ENCODE measurements around the gene PAIP1. TPM values are rescaled to one million over a fixed set of nuclear protein-coding genes. Genes with fewer than 3 reads are reported as not detected.

Gene PAIP1
- total and polyA plus RNA-seq, 2 experiments from 2014 or later = 123 to 131 TPM

DNA sequence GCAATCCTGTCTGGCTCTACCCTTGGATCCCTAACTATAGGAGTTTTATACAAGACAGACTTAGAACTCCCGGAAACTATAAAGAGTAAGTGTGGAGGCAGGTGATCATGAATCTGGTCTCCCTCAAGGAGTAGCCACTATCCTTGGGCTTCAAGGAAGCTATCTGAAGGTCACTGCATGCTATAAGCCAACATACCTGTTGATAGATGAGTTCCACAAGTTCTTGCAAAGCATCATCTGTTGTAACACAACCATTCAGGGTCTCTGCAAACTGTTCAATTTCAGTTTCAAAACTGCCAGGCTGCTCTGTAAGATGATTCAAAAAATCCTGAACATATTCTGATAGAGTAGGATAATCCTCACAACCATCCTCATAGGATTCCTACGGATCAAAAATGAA, 9.3 kb downstream of the PAIP1 start:
- TF ChIP-seq, protein P1, sequence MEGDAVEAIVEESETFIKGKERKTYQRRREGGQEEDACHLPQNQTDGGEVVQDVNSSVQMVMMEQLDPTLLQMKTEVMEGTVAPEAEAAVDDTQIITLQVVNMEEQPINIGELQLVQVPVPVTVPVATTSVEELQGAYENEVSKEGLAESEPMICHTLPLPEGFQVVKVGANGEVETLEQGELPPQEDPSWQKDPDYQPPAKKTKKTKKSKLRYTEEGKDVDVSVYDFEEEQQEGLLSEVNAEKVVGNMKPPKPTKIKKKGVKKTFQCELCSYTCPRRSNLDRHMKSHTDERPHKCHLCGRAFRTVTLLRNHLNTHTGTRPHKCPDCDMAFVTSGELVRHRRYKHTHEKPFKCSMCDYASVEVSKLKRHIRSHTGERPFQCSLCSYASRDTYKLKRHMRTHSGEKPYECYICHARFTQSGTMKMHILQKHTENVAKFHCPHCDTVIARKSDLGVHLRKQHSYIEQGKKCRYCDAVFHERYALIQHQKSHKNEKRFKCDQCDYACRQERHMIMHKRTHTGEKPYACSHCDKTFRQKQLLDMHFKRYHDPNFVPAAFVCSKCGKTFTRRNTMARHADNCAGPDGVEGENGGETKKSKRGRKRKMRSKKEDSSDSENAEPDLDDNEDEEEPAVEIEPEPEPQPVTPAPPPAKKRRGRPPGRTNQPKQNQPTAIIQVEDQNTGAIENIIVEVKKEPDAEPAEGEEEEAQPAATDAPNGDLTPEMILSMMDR (IDR thresholded peaks at IDR 0.05; ENCODE audit: poor library complexity) = no peak
- TF ChIP-seq EZH2phosphoT487 (IDR thresholded peaks at IDR 0.05; ENCODE audit: low read depth, severe bottlenecking, unreplicated experiment) (no peak), EZH2 (IDR thresholded peaks at IDR 0.05; ENCODE audit: borderline replicate concordance) (no peak)
- WGBS (ENCODE audit: low lambda C conversion rate, missing lambda C conversion rate) = 96% methylated on average over 2 of the region's 2 CpGs
- H3K4me2 ChIP-seq = no peak overlapping the region
- H3K79me2 ChIP-seq = peaks cover 85% of the 10 kb centered on the region
- no peaks in the 10 kb centered on the region for H3K36me3 ChIP-seq (replicated peaks; ENCODE audit: insufficient read depth, low read depth)
- DNase-seq (ENCODE audit: low spot score) = no peak
- H2AFZ ChIP-seq = no peak overlapping the region
- H3K27ac ChIP-seq = no peak overlapping the region
- no peak overlapping the region for H3K4me3 ChIP-seq
- H3K4me1 ChIP-seq (ENCODE audit: insufficient read depth) = peaks cover 7% of the 10 kb centered on the region
- H4K20me1 ChIP-seq (ENCODE audit: insufficient read depth, poor library complexity, severe bottlenecking) = peaks cover 75% of the 10 kb centered on the region
- no peaks in the 10 kb centered on the region for H3K9me3 ChIP-seq (ENCODE audit: low read depth)
- no peaks in the 10 kb centered on the region for H3K9me2 ChIP-seq (replicated peaks; ENCODE audit: insufficient read depth)
- H3K27me3 ChIP-seq = no peaks in the 10 kb centered on the region

DNA sequence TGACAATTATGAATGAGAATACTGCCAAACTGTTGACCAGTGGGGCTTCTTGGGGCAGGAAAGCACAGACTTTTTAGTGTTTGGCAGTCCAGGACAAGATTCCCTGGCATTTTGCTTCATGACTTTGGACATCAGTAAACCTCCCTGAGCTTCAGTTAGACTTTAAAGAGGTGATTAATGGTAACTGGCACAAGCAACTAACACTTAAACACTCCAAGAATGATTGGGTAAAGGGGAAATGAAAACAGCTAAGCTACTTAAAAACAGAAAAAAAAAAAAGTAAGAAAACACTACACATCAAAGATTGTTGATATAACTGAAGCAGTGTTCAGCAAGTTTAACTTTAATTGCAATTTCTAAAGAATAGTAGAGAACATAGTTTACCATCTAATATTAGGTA, 13.4 kb downstream of the PAIP1 start:
- H2AFZ ChIP-seq = no peak overlapping the region
- H3K27me3 ChIP-seq = no peaks in the 10 kb centered on the region
- H3K4me1 ChIP-seq (ENCODE audit: insufficient read depth) = no peaks in the 10 kb centered on the region
- peaks cover 72% of the 10 kb centered on the region for H3K79me2 ChIP-seq
- no peak for DNase-seq (ENCODE audit: low spot score)
- H3K9me3 ChIP-seq (ENCODE audit: low read depth) = no peaks in the 10 kb centered on the region
- no peak for TF ChIP-seq EZH2phosphoT487 (IDR thresholded peaks at IDR 0.05; ENCODE audit: low read depth, severe bottlenecking, unreplicated experiment)
- TF ChIP-seq EZH2 (IDR thresholded peaks at IDR 0.05; ENCODE audit: borderline replicate concordance) = no peak
- TF ChIP-seq, protein P1 (IDR thresholded peaks at IDR 0.05; ENCODE audit: poor library complexity) = no peak
- no peaks in the 10 kb centered on the region for H3K9me2 ChIP-seq (replicated peaks; ENCODE audit: insufficient read depth)
- no peak overlapping the region for H3K4me3 ChIP-seq
- H3K4me2 ChIP-seq = no peak overlapping the region
- peaks cover 47% of the 10 kb centered on the region for H4K20me1 ChIP-seq (ENCODE audit: insufficient read depth, poor library complexity, severe bottlenecking)
- peaks cover 4% of the 10 kb centered on the region for H3K36me3 ChIP-seq (replicated peaks; ENCODE audit: insufficient read depth, low read depth)
- no peak overlapping the region for H3K27ac ChIP-seq

DNA sequence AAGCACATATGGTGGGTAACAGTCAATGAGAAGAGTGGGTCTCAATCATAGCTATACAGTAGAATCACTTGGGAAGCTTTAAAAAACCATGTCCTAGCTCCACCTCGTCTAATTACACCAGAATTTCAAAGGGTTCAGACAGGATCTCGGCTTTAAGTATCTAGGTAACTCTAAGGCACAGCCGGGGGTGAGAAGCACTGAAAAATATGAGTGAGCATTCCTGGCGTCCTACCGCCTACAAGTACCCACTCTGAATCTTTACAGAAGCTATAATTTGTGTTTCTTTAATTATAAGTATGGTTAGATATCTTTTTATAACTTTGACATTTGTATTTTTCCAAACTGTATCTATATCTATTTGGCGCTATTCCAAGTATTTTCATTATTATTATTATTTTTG, 16.1 kb downstream of the PAIP1 start:
- peaks cover 48% of the 10 kb centered on the region for H3K79me2 ChIP-seq
- H3K4me3 ChIP-seq = no peak overlapping the region
- no peak overlapping the region for H2AFZ ChIP-seq
- no peaks in the 10 kb centered on the region for H3K4me1 ChIP-seq (ENCODE audit: insufficient read depth)
- no peaks in the 10 kb centered on the region for H3K9me2 ChIP-seq (replicated peaks; ENCODE audit: insufficient read depth)
- WGBS (ENCODE audit: low lambda C conversion rate, missing lambda C conversion rate) = 92% methylated on average over 6 of the region's 6 CpGs
- H3K36me3 ChIP-seq (replicated peaks; ENCODE audit: insufficient read depth, low read depth) = peaks cover 4% of the 10 kb centered on the region
- H3K9me3 ChIP-seq (ENCODE audit: low read depth) = no peaks in the 10 kb centered on the region
- no peaks in the 10 kb centered on the region for H3K27me3 ChIP-seq
- TF ChIP-seq, protein P1 (IDR thresholded peaks at IDR 0.05; ENCODE audit: poor library complexity) = no peak
- no peak overlapping the region for H3K27ac ChIP-seq
- H3K4me2 ChIP-seq = no peak overlapping the region
- DNase-seq (ENCODE audit: low spot score) = no peak
- H4K20me1 ChIP-seq (ENCODE audit: insufficient read depth, poor library complexity, severe bottlenecking) = peaks cover 36% of the 10 kb centered on the region

DNA sequence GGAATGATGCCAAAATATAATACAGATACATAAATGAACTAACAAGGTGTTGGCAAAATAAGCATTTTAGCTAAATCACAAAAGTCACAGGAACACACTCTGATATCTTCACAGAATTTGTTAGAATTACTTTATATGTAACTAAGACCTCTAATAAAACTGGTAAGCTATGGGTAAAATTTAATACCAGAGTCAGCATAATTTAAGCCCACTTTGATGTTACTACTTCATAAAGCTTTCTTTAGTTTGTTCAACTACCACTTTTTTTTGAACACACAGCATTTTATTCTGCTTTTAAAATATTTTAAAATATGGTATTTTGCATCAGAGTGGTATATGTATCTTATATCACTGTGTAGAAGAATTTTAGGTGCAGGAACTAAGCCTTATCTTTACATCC, 19.9 kb downstream of the PAIP1 start:
- Histone ChIP-seq H3K27me3 (no peaks in the 10 kb centered on the region), H3K27ac (no peak overlapping the region), H3K4me2 (no peak overlapping the region), H4K20me1 (ENCODE audit: insufficient read depth, poor library complexity, severe bottlenecking) (peaks cover 18% of the 10 kb centered on the region), H3K36me3 (replicated peaks; ENCODE audit: insufficient read depth, low read depth) (peaks cover 4% of the 10 kb centered on the region), H3K4me3 (no peak overlapping the region), H3K9me2 (replicated peaks; ENCODE audit: insufficient read depth) (no peaks in the 10 kb centered on the region), H2AFZ (no peak overlapping the region), H3K79me2 (peaks cover 26% of the 10 kb centered on the region), H3K4me1 (ENCODE audit: insufficient read depth) (no peaks in the 10 kb centered on the region), H3K9me3 (ENCODE audit: low read depth) (no peaks in the 10 kb centered on the region)
- DNase-seq (ENCODE audit: low spot score) = no peak
- TF ChIP-seq EZH2 (IDR thresholded peaks at IDR 0.05; ENCODE audit: borderline replicate concordance) (no peak), EZH2phosphoT487 (IDR thresholded peaks at IDR 0.05; ENCODE audit: low read depth, severe bottlenecking, unreplicated experiment) (no peak)
- TF ChIP-seq, protein P1 (IDR thresholded peaks at IDR 0.05; ENCODE audit: poor library complexity) = no peak
